ENCODE measurements around the gene CLDND2. TPM values are rescaled to one million over a fixed set of nuclear protein-coding genes. Genes with fewer than 3 reads are reported as not detected.

Gene CLDND2
- total RNA-seq, 2 experiments from 2014 or later = 0.60 to 0.84 TPM

DNA sequence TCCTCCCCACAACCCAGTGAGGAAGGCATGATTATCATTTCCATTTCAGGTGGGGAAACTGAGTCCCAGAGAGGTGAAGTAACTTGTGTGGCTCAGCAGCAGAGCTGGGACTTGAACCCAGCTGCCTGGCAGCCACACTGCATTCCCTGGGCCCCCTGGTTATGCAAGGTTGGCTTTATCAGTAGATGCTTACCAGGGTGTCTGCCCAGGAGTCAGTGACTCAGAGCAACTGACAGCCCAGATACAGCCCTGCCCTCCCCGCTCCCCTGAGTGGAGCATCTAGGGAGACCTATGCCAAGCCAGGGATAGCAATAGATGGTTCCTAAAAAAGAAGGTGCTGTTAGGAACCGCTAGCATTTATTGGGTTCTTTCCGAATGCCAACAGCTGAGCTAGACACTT lies 51.4 kb downstream of the CLDND2 start:
- TF ChIP-seq, protein P1, sequence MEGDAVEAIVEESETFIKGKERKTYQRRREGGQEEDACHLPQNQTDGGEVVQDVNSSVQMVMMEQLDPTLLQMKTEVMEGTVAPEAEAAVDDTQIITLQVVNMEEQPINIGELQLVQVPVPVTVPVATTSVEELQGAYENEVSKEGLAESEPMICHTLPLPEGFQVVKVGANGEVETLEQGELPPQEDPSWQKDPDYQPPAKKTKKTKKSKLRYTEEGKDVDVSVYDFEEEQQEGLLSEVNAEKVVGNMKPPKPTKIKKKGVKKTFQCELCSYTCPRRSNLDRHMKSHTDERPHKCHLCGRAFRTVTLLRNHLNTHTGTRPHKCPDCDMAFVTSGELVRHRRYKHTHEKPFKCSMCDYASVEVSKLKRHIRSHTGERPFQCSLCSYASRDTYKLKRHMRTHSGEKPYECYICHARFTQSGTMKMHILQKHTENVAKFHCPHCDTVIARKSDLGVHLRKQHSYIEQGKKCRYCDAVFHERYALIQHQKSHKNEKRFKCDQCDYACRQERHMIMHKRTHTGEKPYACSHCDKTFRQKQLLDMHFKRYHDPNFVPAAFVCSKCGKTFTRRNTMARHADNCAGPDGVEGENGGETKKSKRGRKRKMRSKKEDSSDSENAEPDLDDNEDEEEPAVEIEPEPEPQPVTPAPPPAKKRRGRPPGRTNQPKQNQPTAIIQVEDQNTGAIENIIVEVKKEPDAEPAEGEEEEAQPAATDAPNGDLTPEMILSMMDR (IDR thresholded peaks at IDR 0.05) = no peak
- CTCF ChIA-PET = no interaction called here
- Mint-ChIP-seq H3K9me3 (peaks cover 8% of the 10 kb centered on the region), H3K36me3 (ENCODE audit: low read depth) (no peaks in the 10 kb centered on the region), H3K27me3 (peaks cover 61% of the 10 kb centered on the region), H3K4me3 (no peak overlapping the region), H3K27ac (no peak overlapping the region), H3K4me1 (ENCODE audit: low read depth) (no peaks in the 10 kb centered on the region)
- H3K27me3 ChIP-seq (ENCODE audit: control insufficient read depth in 1 of 2, insufficient read depth in 2 of 2, low read length in 2 of 2) = peaks cover 10 to 19% of the 10 kb centered on the region in 2 experiments
- no peaks in the 10 kb centered on the region for H3K4me1 ChIP-seq (ENCODE audit: insufficient read depth, low read length)
- no peaks in the 10 kb centered on the region for H3K36me3 ChIP-seq (ENCODE audit: insufficient read depth, low read length)
- DNase-seq = no peak
- intact Hi-C loops (cut with DNase I, micrococcal nuclease) = no loop called here
- peaks cover 0 to 4% of the 10 kb centered on the region in 2 experiments for H3K9me3 ChIP-seq (ENCODE audit: control insufficient read depth in 1 of 2, insufficient read depth in 1 of 2, low read length in 2 of 2)
- no peak overlapping the region for H3K4me3 ChIP-seq (ENCODE audit: low read length)
- no peak for ATAC-seq (ENCODE audit: poor library complexity)
- H3K27ac ChIP-seq (ENCODE audit: low read depth in 1 of 2, low read length in 2 of 2) = no peak overlapping the region
- POLR2A ChIA-PET = no interaction called here

Other genes starting within 250 kb of the CLDND2 start
- under 1 TPM; 0.36 to 0.59 TPM for gene SIGLEC9, start 244.1 kb downstream of the CLDND2 start, total RNA-seq
- gene SIGLEC7, start 226.7 kb downstream of the CLDND2 start, total RNA-seq = under 1 TPM in 1 of 2 experiments, not detected in 1; 0.20 TPM
- gene CD33, start 143.9 kb downstream of the CLDND2 start, total RNA-seq = 1 to 10 TPM in 1 of 2 experiments, under 1 TPM in 1; 0.60 to 1.7 TPM
- gene SIGLECL1, start 117.9 kb downstream of the CLDND2 start, total RNA-seq = not detected
- not detected for gene IGLON5, start 57.4 kb downstream of the CLDND2 start, total RNA-seq
- gene VSIG10L, start 26.9 kb downstream of the CLDND2 start, total RNA-seq = under 1 TPM; 0.11 to 0.14 TPM
- gene ETFB, start 2.6 kb downstream of the CLDND2 start, total RNA-seq = 10 to 100 TPM; 29.7 to 30.1 TPM
- 1 to 10 TPM; 6.2 to 7.2 TPM for gene NKG7, start 3.7 kb upstream of the CLDND2 start, total RNA-seq
- gene LIM2, start 19.0 kb upstream of the CLDND2 start, total RNA-seq = not detected
- not detected for gene C19orf84, start 21.6 kb upstream of the CLDND2 start, total RNA-seq
- under 1 TPM; 0.39 to 0.58 TPM for gene SIGLEC10, start 48.6 kb upstream of the CLDND2 start, total RNA-seq
- gene SIGLEC8, start 89.5 kb upstream of the CLDND2 start, total RNA-seq = not detected
- not detected for gene CEACAM18, start 109.5 kb upstream of the CLDND2 start, total RNA-seq
- not detected for gene SIGLEC12, start 132.8 kb upstream of the CLDND2 start, total RNA-seq
- gene SIGLEC6, start 162.7 kb upstream of the CLDND2 start, total RNA-seq = under 1 TPM; 0.14 to 0.36 TPM
- gene ZNF175, start 202.3 kb upstream of the CLDND2 start, total RNA-seq = 1 to 10 TPM; 1.1 to 1.9 TPM